ENCODE measurements around the gene HRAS. TPM values are rescaled to one million over a fixed set of nuclear protein-coding genes. Genes with fewer than 3 reads are reported as not detected.
A peak's percentile ranks its signal among the peaks of the same experiment; 100 is the strongest.
"Not testable (repeated sequence)": the region's sequence is repeated elsewhere in the genome, so short reads cannot be mapped to it uniquely, and the experiment has no call there.

HRAS gene
- total and polyA plus RNA-seq, 2 of the 8 experiments (the other 6 are each of a cell fraction or from before 2014, with no cell fraction given): 44.3 to 54.7 TPM

DNA sequence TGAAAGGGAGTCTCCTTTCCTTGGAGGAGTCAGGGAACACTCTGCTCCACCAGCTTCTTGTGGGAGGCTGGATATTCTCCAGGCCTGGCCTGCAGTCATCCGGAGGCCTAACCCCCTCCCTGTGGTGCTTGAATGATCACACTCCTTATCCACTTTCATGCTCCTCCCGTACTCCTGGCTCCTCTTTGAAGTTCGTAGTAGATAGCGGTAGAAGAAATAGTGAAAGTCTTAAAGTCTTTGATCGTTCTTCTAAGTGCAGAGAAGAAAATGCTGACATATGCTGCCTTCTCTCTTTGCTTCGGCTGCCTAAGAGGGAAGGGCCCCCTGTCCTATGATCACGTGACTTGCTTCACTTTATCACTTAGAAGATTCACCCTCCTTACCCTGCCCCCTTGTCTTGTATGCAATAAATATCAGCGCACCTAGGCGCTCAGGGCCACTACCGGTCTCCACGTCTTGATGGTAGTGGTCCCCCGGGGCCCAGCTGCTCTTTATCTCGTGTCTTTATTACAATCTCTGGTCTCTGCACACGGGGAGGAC lies 38.7 kb upstream of the HRAS start:
- CTCF ChIA-PET (ENCODE audit: partially characterized antibody): interaction anchor here (1.0 to 2.0 kb wide), 2 partner anchors 10 to 39 kb away, joined by 3 to 7 read pairs; no protein-coding TSS in a partner anchor

More for the DNA sequence above, 38.7 kb upstream of the HRAS start:
- H4K5ac ChIP-seq (ENCODE audit: insufficient read length, low read depth, low read length); H2BK5ac ChIP-seq (ENCODE audit: low read depth, low read length); H3K79me1 ChIP-seq (ENCODE audit: low read depth, low read length); H3K14ac ChIP-seq (ENCODE audit: insufficient read length); H3K56ac ChIP-seq (replicated peaks; ENCODE audit: insufficient read length, low read depth, low read length); DNase-seq (ENCODE audit: low read depth in 1 of 2, low spot score in 2 of 2); H3K27ac ChIP-seq (ENCODE audit: low read depth, low read length); H2AFZ ChIP-seq (ENCODE audit: low read length); H2BK120ac ChIP-seq (replicated peaks; ENCODE audit: low read depth, low read length); H2BK20ac ChIP-seq (ENCODE audit: low read length); H4K91ac ChIP-seq (replicated peaks; ENCODE audit: insufficient read length, low read length); H2BK12ac ChIP-seq (ENCODE audit: low read depth, low read length); H3K23ac ChIP-seq (ENCODE audit: insufficient read length); H3K18ac ChIP-seq (ENCODE audit: extremely low read depth, low read length); H3K9ac ChIP-seq (replicated peaks in 1 of 4; ENCODE audit: extremely low read depth in 1 of 4, low read depth in 3 of 4, low read length in 3 of 4); H3K9me3 ChIP-seq (ENCODE audit: insufficient read depth in 2 of 2, low read depth in 1 of 2, low read length in 1 of 2); H3K4ac ChIP-seq (replicated peaks; ENCODE audit: insufficient read length, low read depth, low read length); H3K36me3 ChIP-seq (ENCODE audit: control insufficient read depth in 2 of 4, insufficient read depth in 4 of 4, low read length in 3 of 4); FAIRE-seq; H2BK15ac ChIP-seq (ENCODE audit: low read length); H2AK5ac ChIP-seq (ENCODE audit: low read depth, low read length); H4K8ac ChIP-seq (ENCODE audit: extremely low read depth, insufficient read depth, low read length): not testable (repeated sequence)
- peak overlapping the region in 1 of 4 experiments; percentile 72; a peak in 1 of 8 replicates for H3K4me3 ChIP-seq (ENCODE audit: extremely low read depth in 1 of 4, insufficient read depth in 2 of 4, low read depth in 3 of 4, low read length in 4 of 4)
- POLR2A ChIA-PET (ENCODE audit: partially characterized antibody): interaction anchor here (0.8 to 2.1 kb wide), 2 partner anchors 12 to 37 kb away, joined by 3 to 11 read pairs; partner anchors contain the start of gene LRRC56
- H3K23me2 ChIP-seq (ENCODE audit: low read depth, low read length): peaks cover 15% of the 10 kb centered on the region
- peaks cover 24% of the 10 kb centered on the region in 2 experiments for H3K79me2 ChIP-seq (ENCODE audit: control insufficient read depth in 1 of 2, insufficient read depth in 2 of 2, low read length in 2 of 2)
- H3K27me3 ChIP-seq (replicated peaks in 1 of 4; ENCODE audit: control insufficient read depth in 3 of 4, extremely low read depth in 1 of 4, insufficient read depth in 3 of 4, low read length in 3 of 4): peaks cover 8 to 17% (median 14%) of the 10 kb centered on the region in 4 experiments
- peak overlapping the region; percentile 33 to 99; a peak in 2 of 4 replicates for H3K4me2 ChIP-seq (ENCODE audit: insufficient read depth in 1 of 2, low read depth in 2 of 2, low read length in 2 of 2)
- H3K4me1 ChIP-seq (replicated peaks in 1 of 4; ENCODE audit: control insufficient read depth in 3 of 4, insufficient read depth in 4 of 4, low read length in 3 of 4): peaks cover 6 to 26% (median 16%) of the 10 kb centered on the region in 4 experiments
- peaks cover 18 to 22% of the 10 kb centered on the region in 2 experiments for H4K20me1 ChIP-seq (replicated peaks in 1 of 2; ENCODE audit: control insufficient read depth in 1 of 2, insufficient read depth in 2 of 2, low read length in 2 of 2)
- 81% methylated on average over 14 of the region's 14 CpGs; no CpG with 5 or more reads in 1 of the 2 experiments for WGBS, 2 experiments (ENCODE audit: extremely low coverage in 1 of 2, insufficient coverage in 1 of 2, insufficient read length in 1 of 2, insufficient replicate concordance in 2 of 2, low coverage in 1 of 2, low lambda C conversion rate in 2 of 2, missing lambda C conversion rate in 1 of 2)

Measured in H1 (cell line).